H1 (cell line): Measurements from ENCODE around the gene TAPBPL. TPM values are rescaled to one million over a fixed set of nuclear protein-coding genes. Genes with fewer than 3 reads are reported as not detected.

Source experiments
- CTCF ChIA-PET: fragments of 300-600 bp; sonication (Branson Sonifier 250); formaldehyde crosslinking; loops from one replicate; lab custom pipeline; 2021; ENCODE audit not compliant: partially characterized antibody; lab: Charles Lee
- POLR2A ChIA-PET: fragments of 300-600 bp; sonication (Branson Sonifier 250); formaldehyde crosslinking; loops from one replicate; lab custom pipeline; 2021; ENCODE audit warnings: inconsistent platforms; ENCODE audit not compliant: partially characterized antibody; lab: Charles Lee
- DNase-seq, 2 experiments: peaks; one replicate each; pipeline versions ENCODE4 v3.0.0 to v3.0.0-alpha.2; 2010 to 2022; ENCODE audit warnings: low spot score in 2 of 2, low read depth in 1 of 2, mixed read lengths in 1 of 2
- FAIRE-seq: peaks from 2 replicates; lab custom pipeline; 2011; peaks lifted over from hg19 to GRCh38; lab: Jason Lieb, UNC
- H2AFZ ChIP-seq: 2 replicates; pipeline ENCODE4 v1.8.1; 2012; ENCODE audit warnings: low read length, inconsistent platforms
- H2AK5ac ChIP-seq: 2 replicates; pipeline ENCODE4 v1.6.1; 2013; ENCODE audit warnings: low read depth, low read length
- H2BK120ac ChIP-seq: replicated peaks from 2 replicates; pipeline ENCODE3; 2013; ENCODE audit warnings: low read depth, low read length, inconsistent platforms
- H2BK12ac ChIP-seq: 2 replicates; pipeline ENCODE4 v1.6.1; 2013; ENCODE audit warnings: low read depth, low read length
- H2BK15ac ChIP-seq: 2 replicates; pipeline ENCODE4 v1.6.1; 2013; ENCODE audit warnings: low read length
- H2BK20ac ChIP-seq: 2 replicates; pipeline ENCODE4 v1.6.1; 2013; ENCODE audit warnings: low read length
- H2BK5ac ChIP-seq: 2 replicates; pipeline ENCODE4 v1.6.1; 2013; ENCODE audit warnings: low read depth, low read length
- H3K14ac ChIP-seq: 2 replicates; pipeline ENCODE4 v1.6.1; 2013; ENCODE audit warnings: inconsistent platforms; ENCODE audit not compliant: insufficient read length
- H3K18ac ChIP-seq: 2 replicates; pipeline ENCODE4 v1.6.1; 2013; ENCODE audit warnings: low read length; ENCODE audit errors: extremely low read depth
- H3K23ac ChIP-seq: 2 replicates; pipeline ENCODE4 v1.6.1; 2013; ENCODE audit warnings: inconsistent platforms; ENCODE audit not compliant: insufficient read length
- H3K23me2 ChIP-seq: 2 replicates; pipeline ENCODE4 v1.6.1; 2013; ENCODE audit warnings: low read depth, low read length
- H3K27ac ChIP-seq: 2 replicates; pipeline ENCODE4 v1.6.1; 2011; ENCODE audit warnings: low read depth, low read length, inconsistent platforms
- H3K27me3 ChIP-seq, 4 experiments: replicated peaks in 1 of 4; 1 replicate in 1 of 4; 2 replicates in 3 of 4; pipeline versions ENCODE4 v1.6.1 to v1.8.1; 2011 to 2013; ENCODE audit warnings: low read length in 3 of 4, mild to moderate bottlenecking in 3 of 4, inconsistent platforms in 2 of 4, mixed read lengths in 2 of 4, moderate library complexity in 1 of 4; ENCODE audit not compliant: control insufficient read depth in 3 of 4, insufficient read depth in 3 of 4; ENCODE audit errors: extremely low read depth in 1 of 4
- H3K36me3 ChIP-seq, 4 experiments: 2 replicates each; pipeline versions ENCODE4 v1.6.1 to v1.8.1; 2011 to 2013; ENCODE audit warnings: mild to moderate bottlenecking in 4 of 4, low read length in 3 of 4, moderate library complexity in 2 of 4, control low read depth in 1 of 4, inconsistent platforms in 1 of 4; ENCODE audit not compliant: insufficient read depth in 4 of 4, control insufficient read depth in 2 of 4
- H3K4ac ChIP-seq: replicated peaks from 2 replicates; pipeline ENCODE3; 2013; ENCODE audit warnings: low read length, low read depth, mixed read lengths, inconsistent platforms; ENCODE audit not compliant: insufficient read length
- H3K4me1 ChIP-seq, 4 experiments: replicated peaks in 1 of 4; 1 replicate in 1 of 4; 2 replicates in 3 of 4; pipeline versions ENCODE4 v1.6.1 to v1.8.1; 2011 to 2013; ENCODE audit warnings: low read length in 3 of 4, inconsistent platforms in 2 of 4, mixed read lengths in 1 of 4; ENCODE audit not compliant: insufficient read depth in 4 of 4, control insufficient read depth in 3 of 4
- H3K4me2 ChIP-seq, 2 experiments: 2 replicates each; pipeline versions ENCODE4 v1.6.1 to v1.8.1; 2011 to 2013; ENCODE audit warnings: low read depth in 2 of 2, low read length in 2 of 2, control low read depth in 1 of 2, inconsistent platforms in 1 of 2, mild to moderate bottlenecking in 1 of 2; ENCODE audit not compliant: insufficient read depth in 1 of 2
- H3K4me3 ChIP-seq, 4 experiments: fragments of 200-600, 300-600 bp in 1 of 4; sonication (generic), shearing (Covaris generic), sonication (Bioruptor Twin) in 1 of 4; 2 replicates each; pipeline versions ENCODE4 v1.5.1 to v1.8.1; 2011 to 2016; ENCODE audit warnings: low read length in 4 of 4, low read depth in 3 of 4, control low read depth in 2 of 4, inconsistent platforms in 2 of 4, mild to moderate bottlenecking in 2 of 4, mixed read lengths in 1 of 4, moderate library complexity in 1 of 4; ENCODE audit not compliant: insufficient read depth in 2 of 4; ENCODE audit errors: extremely low read depth in 1 of 4
- H3K56ac ChIP-seq: replicated peaks from 2 replicates; pipeline ENCODE3; 2013; ENCODE audit warnings: low read depth, mild to moderate bottlenecking, mixed read lengths, low read length, inconsistent platforms; ENCODE audit not compliant: insufficient read length
- H3K79me1 ChIP-seq: 2 replicates; pipeline ENCODE4 v1.6.1; 2013; ENCODE audit warnings: low read depth, low read length, control low read depth
- H3K79me2 ChIP-seq, 2 experiments: 2 replicates each; pipeline versions ENCODE4 v1.6.1 to v1.8.1; 2012 to 2013; ENCODE audit warnings: low read length in 2 of 2, mild to moderate bottlenecking in 2 of 2, inconsistent platforms in 1 of 2; ENCODE audit not compliant: insufficient read depth in 2 of 2, control insufficient read depth in 1 of 2
- H3K9ac ChIP-seq, 4 experiments: replicated peaks in 1 of 4; 1 replicate in 1 of 4; 2 replicates in 3 of 4; pipeline versions ENCODE4 v1.6.1 to v1.8.1; 2011 to 2013; ENCODE audit warnings: low read depth in 3 of 4, low read length in 3 of 4, control low read depth in 2 of 4, mild to moderate bottlenecking in 2 of 4, moderate library complexity in 2 of 4, inconsistent platforms in 1 of 4; ENCODE audit errors: extremely low read depth in 1 of 4
- H3K9me3 ChIP-seq, 2 experiments: 2 replicates each; pipeline versions ENCODE4 v1.6.1 to v1.8.1; 2012 to 2013; ENCODE audit warnings: mild to moderate bottlenecking in 2 of 2, moderate library complexity in 2 of 2, control low read depth in 1 of 2, inconsistent platforms in 1 of 2, low read depth in 1 of 2, low read length in 1 of 2, mixed read lengths in 1 of 2; ENCODE audit not compliant: insufficient read depth in 2 of 2
- H4K20me1 ChIP-seq, 2 experiments: replicated peaks in 1 of 2; 2 replicates each; pipeline versions ENCODE3 to v1.8.1; 2011 to 2013; ENCODE audit warnings: inconsistent platforms in 2 of 2, low read length in 2 of 2, mild to moderate bottlenecking in 1 of 2; ENCODE audit not compliant: insufficient read depth in 2 of 2, control insufficient read depth in 1 of 2
- H4K5ac ChIP-seq: 2 replicates; pipeline ENCODE4 v1.6.1; 2013; ENCODE audit warnings: low read length, low read depth, mixed read lengths, inconsistent platforms; ENCODE audit not compliant: insufficient read length
- H4K8ac ChIP-seq: 2 replicates; pipeline ENCODE4 v1.8.0; 2013; ENCODE audit warnings: mild to moderate bottlenecking, moderate library complexity, low read length, inconsistent platforms; ENCODE audit not compliant: insufficient read depth; ENCODE audit errors: extremely low read depth
- H4K91ac ChIP-seq: replicated peaks from 2 replicates; pipeline ENCODE3; 2013; ENCODE audit warnings: low read length, mixed read lengths, inconsistent platforms; ENCODE audit not compliant: insufficient read length
- BCL11A ChIP-seq, 2 experiments: IDR thresholded peaks; one replicate each; pipeline ENCODE4 v1.6.1; 2011; ENCODE audit warnings: low read depth in 2 of 2, low read length in 2 of 2, mild to moderate bottlenecking in 2 of 2
- CHD1 ChIP-seq: IDR thresholded peaks from 2 replicates; pipeline ENCODE4 v1.6.1; 2012; ENCODE audit warnings: low read depth, low read length, improper control_type of control experiment
- CHD2 ChIP-seq: IDR thresholded peaks from 2 replicates; pipeline ENCODE4 v1.6.1; 2012; ENCODE audit warnings: low read length, improper control_type of control experiment
- EP300 ChIP-seq, 2 experiments: IDR thresholded peaks; 1 replicate in 1 of 2; 2 replicates in 1 of 2; pipeline ENCODE4 v1.6.1; 2011 to 2012; ENCODE audit warnings: low read depth in 2 of 2, low read length in 2 of 2, mild to moderate bottlenecking in 2 of 2, borderline replicate concordance in 1 of 2, inconsistent platforms in 1 of 2, moderate library complexity in 1 of 2
- MAX ChIP-seq: IDR thresholded peaks from 2 replicates; pipeline ENCODE4 v1.6.1; 2012; ENCODE audit warnings: inconsistent platforms
- RXRA ChIP-seq: IDR thresholded peaks from 2 replicates; pipeline ENCODE4 v1.6.1; 2011; ENCODE audit warnings: low read depth, mild to moderate bottlenecking, low read length, moderate library complexity; ENCODE audit not compliant: insufficient read depth
- SIRT6 ChIP-seq: IDR thresholded peaks from one replicate; pipeline ENCODE4 v1.7.1; 2012; ENCODE audit warnings: low read length, inconsistent platforms
- SP2 ChIP-seq: IDR thresholded peaks from 2 replicates; pipeline ENCODE4 v1.6.1; 2012; ENCODE audit warnings: mild to moderate bottlenecking, low read length, inconsistent platforms
- TAF1 ChIP-seq: IDR thresholded peaks from 2 replicates; pipeline ENCODE4 v1.6.1; 2011; ENCODE audit warnings: mild to moderate bottlenecking, low read depth, low read length
- WGBS, 2 experiments: shearing (Covaris generic) in 1 of 2; methylation state at CpG; one replicate each; pipeline versions ENCODE4 v1.1.6 to v1.1.7; 2013 to 2015; ENCODE audit warnings: low lambda C conversion rate in 2 of 2, mixed read lengths in 2 of 2, inconsistent platforms in 1 of 2, low coverage in 1 of 2, missing lambda C conversion rate in 1 of 2; ENCODE audit not compliant: insufficient replicate concordance in 2 of 2, insufficient coverage in 1 of 2, insufficient read length in 1 of 2; ENCODE audit errors: extremely low coverage in 1 of 2, missing lambda C conversion rate in 1 of 2; 5-methylcytosine and 5-hydroxymethylcytosine counted together
- polyA plus RNA-seq, 7 experiments: library from polyadenylated mRNA; depleted of rRNA in 3 of 7; stranded (reverse) in 5 of 7; unstranded in 2 of 7; fragments of >200 nt in 5 of 7; fragments of 200-250 nt in 2 of 7; gene quantifications; 1 replicate in 5 of 7; 2 replicates in 1 of 7; 4 replicates in 1 of 7; pipeline versions ENCODE4 v1.2.1 to v1.2.3, GENCODE V29; 2011 to 2013; ENCODE audit warnings: missing spikeins in 2 of 7, mixed read lengths in 2 of 7
- total RNA-seq: library from RNA; stranded (reverse); fragmentation: NEBNext Ultra II Directional; extraction: Animal tissue kit (Norgen Biotek cat#: 25700); gene quantifications from 2 replicates; pipeline ENCODE4 v1.2.1, GENCODE V29; 2021
- TF ChIP-seq, protein P1 (sequence below): IDR thresholded peaks from 2 replicates; pipeline ENCODE4 v1.6.1; 2012; ENCODE audit warnings: low read length, inconsistent platforms
- TF ChIP-seq, protein P2 (sequence below): IDR thresholded peaks from 2 replicates; pipeline ENCODE4 v1.6.1; 2011; ENCODE audit warnings: low read length, improper control_type of control experiment

TAPBPL gene
- total and polyA plus RNA-seq, 2 of the 8 experiments (the other 6 are each of a cell fraction or from before 2014, with no cell fraction given): 0.61 to 1.5 TPM

GRCh38 chr12:6478416-6478815 lies 26.6 kb downstream of the TAPBPL start:
- Histone ChIP-seq H2BK120ac (no peak overlapping the region), H3K27me3 (no peaks in the 10 kb centered on the region), H2BK20ac (no peak overlapping the region), H3K79me1 (no peaks in the 10 kb centered on the region), H3K14ac (no peak overlapping the region), H3K9ac (no peak overlapping the region), H3K18ac (no peak overlapping the region), H2AK5ac (no peak overlapping the region), H4K20me1 (no peaks in the 10 kb centered on the region), H3K4me1 (no peaks in the 10 kb centered on the region), H2BK5ac (no peak overlapping the region), H3K4me3 (no peak overlapping the region), H3K23ac (no peak overlapping the region), H3K4me2 (no peak overlapping the region), H3K79me2 (no peaks in the 10 kb centered on the region), H2BK12ac (no peak overlapping the region), H3K36me3 (no peaks in the 10 kb centered on the region), H2BK15ac (no peak overlapping the region), H2AFZ (no peak overlapping the region), H4K5ac (no peak overlapping the region), H3K27ac (no peak overlapping the region), H3K56ac (no peak overlapping the region), H3K4ac (no peak overlapping the region), H4K8ac (no peak overlapping the region; the same call in 1 of the 2 replicates), H4K91ac (no peak overlapping the region), H3K9me3 (peaks cover 0 to 10% of the 10 kb centered on the region in 2 experiments; a peak in 2 of 4 replicates), H3K23me2 (no peaks in the 10 kb centered on the region)
- ChIA-PET POLR2A (interaction anchor here (1.5 kb wide), 1 partner anchor 10 kb away, joined by 4 read pairs; no protein-coding TSS in a partner anchor), CTCF (interaction anchor here (4.1 kb wide), 1 partner anchor 13 kb away, joined by 14 read pairs; no protein-coding TSS in a partner anchor)
- 92% methylated on average over 20 of the region's 20 CpGs; no CpG with 5 or more reads in 1 of the 2 experiments for WGBS, 2 experiments
- FAIRE-seq (no peak), DNase-seq (no peak)
- TF ChIP-seq, protein P1, sequence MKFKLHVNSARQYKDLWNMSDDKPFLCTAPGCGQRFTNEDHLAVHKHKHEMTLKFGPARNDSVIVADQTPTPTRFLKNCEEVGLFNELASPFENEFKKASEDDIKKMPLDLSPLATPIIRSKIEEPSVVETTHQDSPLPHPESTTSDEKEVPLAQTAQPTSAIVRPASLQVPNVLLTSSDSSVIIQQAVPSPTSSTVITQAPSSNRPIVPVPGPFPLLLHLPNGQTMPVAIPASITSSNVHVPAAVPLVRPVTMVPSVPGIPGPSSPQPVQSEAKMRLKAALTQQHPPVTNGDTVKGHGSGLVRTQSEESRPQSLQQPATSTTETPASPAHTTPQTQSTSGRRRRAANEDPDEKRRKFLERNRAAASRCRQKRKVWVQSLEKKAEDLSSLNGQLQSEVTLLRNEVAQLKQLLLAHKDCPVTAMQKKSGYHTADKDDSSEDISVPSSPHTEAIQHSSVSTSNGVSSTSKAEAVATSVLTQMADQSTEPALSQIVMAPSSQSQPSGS: no peak
- TF ChIP-seq MAX: no peak
- no peak for TF ChIP-seq CHD2
- no peak for TF ChIP-seq CHD1
- no peak for TF ChIP-seq BCL11A (IDR thresholded peaks at IDR 0.05; ENCODE audit: low read depth in 2 of 2, low read length in 2 of 2)
- no peak for TF ChIP-seq TAF1
- no peak for TF ChIP-seq SIRT6
- no peak for TF ChIP-seq RXRA
- TF ChIP-seq EP300 (IDR thresholded peaks at IDR 0.05; ENCODE audit: borderline replicate concordance in 1 of 2, low read depth in 2 of 2, low read length in 2 of 2): no peak
- TF ChIP-seq SP2: no peak
- TF ChIP-seq, protein P2, sequence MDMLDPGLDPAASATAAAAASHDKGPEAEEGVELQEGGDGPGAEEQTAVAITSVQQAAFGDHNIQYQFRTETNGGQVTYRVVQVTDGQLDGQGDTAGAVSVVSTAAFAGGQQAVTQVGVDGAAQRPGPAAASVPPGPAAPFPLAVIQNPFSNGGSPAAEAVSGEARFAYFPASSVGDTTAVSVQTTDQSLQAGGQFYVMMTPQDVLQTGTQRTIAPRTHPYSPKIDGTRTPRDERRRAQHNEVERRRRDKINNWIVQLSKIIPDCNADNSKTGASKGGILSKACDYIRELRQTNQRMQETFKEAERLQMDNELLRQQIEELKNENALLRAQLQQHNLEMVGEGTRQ: no peak
